ENCODE results near the gene LCN10. TPM values are rescaled to one million over a fixed set of nuclear protein-coding genes. Genes with fewer than 3 reads are reported as not detected.
"Not testable (repeated sequence)": the region's sequence is repeated elsewhere in the genome, so short reads cannot be mapped to it uniquely, and the experiment has no call there.

The LCN10 gene
- total RNA-seq, 2 experiments from 2014 or later, result 5.4 to 6.1 TPM

- Mint-ChIP-seq H3K27ac (no peak overlapping the region), H3K4me1 (peaks cover 14% of the 10 kb centered on the region), H3K9me3 (no peaks in the 10 kb centered on the region), H3K4me3 (no peak overlapping the region), H3K36me3 (no peaks in the 10 kb centered on the region), H3K27me3 (peaks cover 27% of the 10 kb centered on the region)
- no peak for DNase-seq
These were observed 19.5 kb upstream of the LCN10 start for GRCh38 chr9:136762221-136762691.

- DNase-seq, result no peak
- Mint-ChIP-seq H3K4me3 (no peak overlapping the region), H3K9me3 (no peaks in the 10 kb centered on the region), H3K27ac (no peak overlapping the region), H3K27me3 (peaks cover 21% of the 10 kb centered on the region), H3K4me1 (peaks cover 8% of the 10 kb centered on the region), H3K36me3 (no peaks in the 10 kb centered on the region)
These were observed 18.8 kb upstream of the LCN10 start for GRCh38 chr9:136761545-136761981.

- H3K36me3 Mint-ChIP-seq, H3K27ac Mint-ChIP-seq, H3K4me1 Mint-ChIP-seq, H3K9me3 Mint-ChIP-seq, H3K4me3 Mint-ChIP-seq: not testable (repeated sequence)
- H3K27me3 Mint-ChIP-seq, result peaks cover 24% of the 10 kb centered on the region
- DNase-seq, result peak; percentile 30
These were observed 18.2 kb upstream of the LCN10 start for GRCh38 chr9:136760834-136761544.

- no peak for DNase-seq
- Mint-ChIP-seq H3K9me3 (peaks cover 4% of the 10 kb centered on the region), H3K4me1 (peaks cover 2% of the 10 kb centered on the region), H3K4me3 (no peak overlapping the region), H3K27me3 (peaks cover 28% of the 10 kb centered on the region), H3K27ac (no peak overlapping the region), H3K36me3 (peaks cover 4% of the 10 kb centered on the region)
These were observed 17.7 kb upstream of the LCN10 start for GRCh38 chr9:136760424-136760823.

- Mint-ChIP-seq H3K36me3 (peaks cover 4% of the 10 kb centered on the region), H3K27ac (no peak overlapping the region), H3K4me1 (peaks cover 2% of the 10 kb centered on the region), H3K4me3 (no peak overlapping the region), H3K9me3 (peaks cover 4% of the 10 kb centered on the region), H3K27me3 (peaks cover 25% of the 10 kb centered on the region)
- DNase-seq, result no peak
These were observed 16.9 kb upstream of the LCN10 start for GRCh38 chr9:136759436-136760325.

GRCh38 chr9:136759001-136759400, 16.3 kb upstream of the LCN10 start:
- Mint-ChIP-seq H3K4me1 (peaks cover 2% of the 10 kb centered on the region), H3K36me3 (peaks cover 4% of the 10 kb centered on the region), H3K4me3 (no peak overlapping the region), H3K27me3 (peaks cover 25% of the 10 kb centered on the region), H3K27ac (no peak overlapping the region), H3K9me3 (peaks cover 4% of the 10 kb centered on the region)
- DNase-seq, result no peak

GRCh38 chr9:136757751-136758140, 15.0 kb upstream of the LCN10 start:
- Mint-ChIP-seq H3K9me3 (peaks cover 7% of the 10 kb centered on the region), H3K4me3 (no peak overlapping the region), H3K27ac (no peak overlapping the region), H3K36me3 (peaks cover 4% of the 10 kb centered on the region), H3K4me1 (peaks cover 2% of the 10 kb centered on the region), H3K27me3 (peaks cover 25% of the 10 kb centered on the region)
- no peak for DNase-seq

GRCh38 chr9:136757328-136757727, 14.6 kb upstream of the LCN10 start:
- Mint-ChIP-seq H3K4me1 (peaks cover 2% of the 10 kb centered on the region), H3K9me3 (peaks cover 11% of the 10 kb centered on the region), H3K27ac (no peak overlapping the region), H3K4me3 (no peak overlapping the region), H3K27me3 (peaks cover 27% of the 10 kb centered on the region), H3K36me3 (peaks cover 8% of the 10 kb centered on the region)
- DNase-seq, result no peak

- Mint-ChIP-seq H3K9me3 (peaks cover 16% of the 10 kb centered on the region), H3K4me1 (peaks cover 2% of the 10 kb centered on the region), H3K36me3 (peaks cover 8% of the 10 kb centered on the region), H3K4me3 (no peak overlapping the region), H3K27ac (no peak overlapping the region), H3K27me3 (peaks cover 27% of the 10 kb centered on the region)
- no peak for DNase-seq
These were observed 14.1 kb upstream of the LCN10 start for GRCh38 chr9:136756836-136757235.

- no peak overlapping the region for H3K27ac Mint-ChIP-seq
- DNase-seq, result no peak
- peaks cover 2% of the 10 kb centered on the region for H3K4me1 Mint-ChIP-seq
- peaks cover 8% of the 10 kb centered on the region for H3K36me3 Mint-ChIP-seq
- H3K9me3 Mint-ChIP-seq, result peaks cover 21% of the 10 kb centered on the region
- H3K4me3 Mint-ChIP-seq, result no peak overlapping the region
- peaks cover 23% of the 10 kb centered on the region for H3K27me3 Mint-ChIP-seq
These were observed 13.3 kb upstream of the LCN10 start for GRCh38 chr9:136756134-136756438.

GRCh38 chr9:136755302-136756133, 12.8 kb upstream of the LCN10 start:
- not testable (repeated sequence) for H3K4me1 Mint-ChIP-seq, DNase-seq, H3K36me3 Mint-ChIP-seq, H3K4me3 Mint-ChIP-seq, H3K27ac Mint-ChIP-seq
- Mint-ChIP-seq H3K27me3 (peaks cover 29% of the 10 kb centered on the region), H3K9me3 (peaks cover 24% of the 10 kb centered on the region)

GRCh38 chr9:136754626-136755301, 12.0 kb upstream of the LCN10 start:
- peaks cover 23% of the 10 kb centered on the region for H3K27me3 Mint-ChIP-seq

GRCh38 chr9:136754059-136754572, 11.4 kb upstream of the LCN10 start:
- peaks cover 4% of the 10 kb centered on the region for H3K4me1 Mint-ChIP-seq
- peaks cover 27% of the 10 kb centered on the region for H3K27me3 Mint-ChIP-seq
- DNase-seq, result no peak
- H3K27ac Mint-ChIP-seq, result no peak overlapping the region
- peaks cover 8% of the 10 kb centered on the region for H3K36me3 Mint-ChIP-seq
- peaks cover 24% of the 10 kb centered on the region for H3K9me3 Mint-ChIP-seq
- no peak overlapping the region for H3K4me3 Mint-ChIP-seq

More at GRCh38 chr9:136754626-136755301, 12.0 kb upstream of the LCN10 start:
- Mint-ChIP-seq H3K9me3 (peaks cover 24% of the 10 kb centered on the region), H3K27ac (no peak overlapping the region), H3K4me1 (peaks cover 3% of the 10 kb centered on the region), H3K36me3 (peaks cover 8% of the 10 kb centered on the region), H3K4me3 (no peak overlapping the region)
- DNase-seq, result no peak

- Mint-ChIP-seq H3K36me3 (peaks cover 8% of the 10 kb centered on the region), H3K4me1 (peaks cover 4% of the 10 kb centered on the region), H3K27ac (no peak overlapping the region), H3K4me3 (no peak overlapping the region), H3K27me3 (peaks cover 27% of the 10 kb centered on the region), H3K9me3 (peaks cover 24% of the 10 kb centered on the region)
- no peak for DNase-seq
These were observed 10.8 kb upstream of the LCN10 start for GRCh38 chr9:136753371-136754058.

Measured in activated naive CD8-positive, alpha-beta T cell treated with anti-CD3 and anti-CD28 coated beads for 36 hours (primary cell).